ENCODE measurements around the gene OSM. TPM values are rescaled to one million over a fixed set of nuclear protein-coding genes. Genes with fewer than 3 reads are reported as not detected.
A peak's percentile ranks its signal among the peaks of the same experiment; 100 is the strongest.
"Not testable (repeated sequence)": the region's sequence is repeated elsewhere in the genome, so short reads cannot be mapped to it uniquely, and the experiment has no call there.

Gene OSM
- total RNA-seq, 2 donors from 2014 or later, result 15.5 to 38.7 TPM

DNA sequence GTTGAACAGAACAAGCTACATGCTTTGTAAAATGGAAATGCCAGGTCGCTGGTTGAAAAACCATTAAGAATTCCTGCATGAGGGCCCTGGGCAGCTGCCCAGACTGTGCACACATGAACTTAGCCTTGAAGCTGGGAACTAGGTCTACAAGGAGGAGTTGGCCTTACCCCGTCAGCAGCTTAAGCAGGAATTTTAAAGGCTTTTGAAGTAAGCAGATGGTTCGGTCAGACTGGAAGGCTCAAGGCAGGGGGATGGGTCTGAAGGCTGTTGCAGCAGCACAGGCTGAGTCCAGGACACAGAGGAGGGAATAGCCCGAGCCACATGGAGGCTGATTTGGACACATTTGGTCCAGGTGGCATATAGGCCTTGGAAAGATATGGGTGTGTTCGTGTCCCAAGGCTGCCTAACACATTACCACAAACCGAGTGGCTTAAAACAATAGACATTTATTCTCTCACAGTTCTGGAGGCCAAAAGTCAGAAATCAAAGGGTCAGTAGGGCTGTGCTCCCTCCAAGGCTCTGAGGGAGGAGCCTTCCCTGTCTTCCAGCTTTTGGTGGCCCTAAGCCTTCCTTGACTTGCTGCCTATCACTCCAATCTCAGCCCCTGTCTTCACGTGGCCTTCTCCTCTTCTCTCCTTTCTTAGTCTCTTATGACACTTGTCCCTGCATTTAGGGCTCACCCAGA, 31.7 kb downstream of the OSM start:
- Mint-ChIP-seq H3K27me3 (no peaks in the 10 kb centered on the region), H3K4me3 (no peak overlapping the region), H3K27ac (no peak overlapping the region), H3K36me3 (no peaks in the 10 kb centered on the region), H3K9me3 (no peaks in the 10 kb centered on the region), H3K4me1 (ENCODE audit: low read depth in 2 of 2) (no peaks in the 10 kb centered on the region)
- DNase-seq (ENCODE audit: low spot score) (no peak), ATAC-seq (no peak)

DNA sequence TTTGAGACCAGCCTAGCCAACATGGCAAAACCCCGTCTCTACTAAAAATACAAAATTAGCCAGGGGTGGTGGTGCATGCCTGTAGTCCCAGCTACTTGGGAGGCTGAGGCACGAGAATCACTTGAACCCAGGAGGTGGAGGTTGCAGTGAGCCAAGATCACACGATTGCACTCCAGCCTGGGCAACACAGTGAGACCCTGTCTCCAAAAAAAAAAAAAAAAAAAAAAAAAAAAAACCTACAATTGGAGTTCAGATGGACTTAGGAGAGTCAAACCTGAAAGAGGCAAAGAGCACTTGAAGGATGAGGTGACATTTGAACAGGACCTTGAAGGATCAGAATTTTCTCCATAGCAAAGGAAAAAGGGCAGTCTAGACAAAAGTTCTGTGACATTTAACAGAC, 32.3 kb downstream of the OSM start:
- not testable (repeated sequence) for DNase-seq (ENCODE audit: low spot score); H3K4me3 Mint-ChIP-seq; H3K9me3 Mint-ChIP-seq; H3K4me1 Mint-ChIP-seq (ENCODE audit: low read depth in 2 of 2); H3K27me3 Mint-ChIP-seq; H3K27ac Mint-ChIP-seq; ATAC-seq; H3K36me3 Mint-ChIP-seq

DNA sequence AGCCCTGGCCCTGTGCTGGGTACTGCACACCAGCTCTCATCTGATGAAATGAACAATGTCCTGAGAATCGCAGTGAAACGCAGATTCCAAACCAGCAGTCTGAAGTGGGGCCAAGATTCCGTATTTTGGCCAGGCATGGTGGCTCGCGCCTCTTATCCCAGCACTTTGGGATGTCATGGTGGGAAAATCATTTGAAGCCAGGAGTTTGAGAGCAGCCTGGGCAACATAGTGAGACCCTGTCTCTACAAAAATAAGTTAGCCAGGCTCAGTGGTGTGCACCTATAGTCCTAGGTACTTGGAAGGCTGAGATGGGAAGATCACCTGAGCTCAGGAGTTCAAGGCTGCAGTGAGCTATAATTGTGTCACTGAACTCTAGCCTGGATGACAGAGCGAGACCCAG, 33.1 kb downstream of the OSM start:
- ATAC-seq (no peak), DNase-seq (ENCODE audit: low spot score) (no peak)
- Mint-ChIP-seq H3K9me3 (no peaks in the 10 kb centered on the region), H3K27ac (no peak overlapping the region), H3K27me3 (no peaks in the 10 kb centered on the region), H3K4me3 (no peak overlapping the region), H3K36me3 (no peaks in the 10 kb centered on the region), H3K4me1 (ENCODE audit: low read depth in 2 of 2) (peaks cover 2% of the 10 kb centered on the region in 2 donors)

- DNase-seq (ENCODE audit: low spot score) (no peak), ATAC-seq (no peak)
- Mint-ChIP-seq H3K27me3 (no peaks in the 10 kb centered on the region), H3K36me3 (no peaks in the 10 kb centered on the region), H3K27ac (no peak overlapping the region), H3K9me3 (no peaks in the 10 kb centered on the region), H3K4me3 (no peak overlapping the region), H3K4me1 (ENCODE audit: low read depth in 2 of 2) (peaks cover 2 to 8% of the 10 kb centered on the region in 2 donors)
Measured at GRCh38 chr22:30232716-30233218, 33.9 kb downstream of the OSM start.

DNA sequence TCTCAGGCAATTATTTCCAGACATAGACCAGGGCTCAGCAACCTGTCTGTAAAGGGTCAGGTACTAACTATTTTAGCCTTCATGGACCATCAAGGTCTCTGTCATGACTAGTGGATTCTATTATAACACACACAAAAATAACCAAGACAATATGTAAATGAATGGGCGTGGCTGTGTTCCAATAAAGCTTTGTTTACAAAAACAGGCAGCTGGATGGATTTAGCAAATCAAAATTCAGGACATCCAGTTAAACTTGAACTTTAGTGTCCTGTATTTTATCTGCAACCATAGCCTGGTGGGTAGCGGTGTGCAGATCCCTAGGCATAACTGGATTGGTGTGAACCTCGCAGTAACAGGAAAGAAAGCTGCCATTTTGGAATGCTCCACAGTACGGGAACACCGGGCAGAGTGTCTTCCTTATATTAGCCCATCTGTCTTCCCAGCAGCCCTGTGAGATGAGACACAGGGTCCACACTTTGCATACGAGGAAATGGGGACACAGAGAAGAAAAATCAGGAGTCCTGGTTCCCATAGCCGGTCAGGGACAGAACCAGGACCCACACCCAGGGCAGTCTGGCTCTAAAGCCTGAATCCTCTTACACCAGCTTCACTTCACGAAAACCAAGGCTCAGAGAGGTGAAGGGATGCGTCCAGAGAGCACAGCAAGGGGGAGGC, 35.7 kb downstream of the OSM start:
- no peak for ATAC-seq
- H3K4me1 Mint-ChIP-seq (ENCODE audit: low read depth in 2 of 2), result peaks cover 10 to 18% of the 10 kb centered on the region in 2 donors
- no peak overlapping the region for H3K4me3 Mint-ChIP-seq
- H3K27ac Mint-ChIP-seq, result no peak overlapping the region
- no peaks in the 10 kb centered on the region for H3K36me3 Mint-ChIP-seq
- H3K27me3 Mint-ChIP-seq, result no peaks in the 10 kb centered on the region
- no peaks in the 10 kb centered on the region for H3K9me3 Mint-ChIP-seq
- no peak for DNase-seq (ENCODE audit: low spot score)

DNA sequence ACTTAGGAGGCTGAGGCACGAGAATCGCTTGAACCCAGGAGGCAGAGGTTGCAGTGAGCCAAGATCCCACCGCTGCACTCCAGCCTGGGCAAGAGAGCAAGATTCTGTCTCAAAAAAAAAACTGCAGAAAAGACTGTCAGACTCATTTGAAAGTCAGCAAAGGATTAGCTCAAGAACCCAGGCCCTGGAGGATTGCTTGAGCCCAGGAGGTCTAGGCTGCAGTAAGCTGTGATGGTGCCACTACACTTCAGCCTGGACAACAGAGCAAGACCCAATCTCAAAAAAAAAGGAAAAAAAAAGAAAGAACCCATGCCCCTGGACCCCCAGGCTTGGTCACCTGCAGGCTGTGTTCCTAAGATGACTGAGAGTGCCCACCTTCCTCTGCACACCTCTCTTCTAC, 36.3 kb downstream of the OSM start:
- H3K4me3 Mint-ChIP-seq, result no peak overlapping the region
- no peaks in the 10 kb centered on the region for H3K36me3 Mint-ChIP-seq
- no peaks in the 10 kb centered on the region for H3K9me3 Mint-ChIP-seq
- DNase-seq (ENCODE audit: low spot score) (no peak), ATAC-seq (no peak)
- H3K4me1 Mint-ChIP-seq (ENCODE audit: low read depth in 2 of 2), result peaks cover 13 to 21% of the 10 kb centered on the region in 2 donors
- H3K27me3 Mint-ChIP-seq, result no peaks in the 10 kb centered on the region
- H3K27ac Mint-ChIP-seq, result no peak overlapping the region

DNA sequence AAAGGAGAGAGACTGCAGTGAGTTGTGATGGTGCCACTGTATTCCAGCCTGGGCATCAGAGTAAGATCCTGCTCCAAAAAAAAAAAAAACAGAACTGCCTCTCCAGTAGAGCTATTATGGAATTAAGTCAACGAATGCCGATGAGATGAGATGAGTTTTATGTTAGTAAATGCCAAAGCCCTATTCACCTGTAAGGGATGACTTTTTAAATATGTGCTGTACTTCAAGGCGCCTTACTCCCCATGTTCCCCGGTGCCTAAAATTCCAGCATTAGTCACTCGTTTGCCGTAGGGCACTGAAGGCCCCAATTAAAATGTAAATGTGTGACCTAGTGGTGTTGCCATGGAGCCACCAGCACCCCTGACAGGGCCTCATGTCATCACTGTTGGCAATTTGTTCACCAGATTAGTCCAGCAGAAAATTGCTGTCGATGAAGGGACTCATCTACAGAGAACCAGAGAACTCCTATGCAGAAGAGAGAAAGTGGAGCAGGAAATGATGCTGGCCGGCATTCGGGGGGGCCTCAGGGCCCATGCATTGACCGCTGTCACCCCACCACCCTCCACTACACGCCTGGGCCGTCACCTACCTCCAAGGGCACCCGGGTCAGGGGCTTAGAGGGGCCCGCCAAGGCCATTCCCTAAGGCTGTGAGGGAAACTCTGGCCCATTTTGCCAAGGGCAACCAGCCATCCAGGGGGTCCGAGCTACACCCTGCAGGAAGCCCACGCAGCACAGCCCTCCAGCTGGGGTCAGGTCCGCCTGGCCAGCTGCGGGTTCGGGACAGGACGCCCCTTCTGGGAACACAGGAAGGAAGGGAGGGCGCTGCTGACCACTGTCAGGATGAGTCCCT, 37.9 kb downstream of the OSM start:
- no peak overlapping the region for H3K27ac Mint-ChIP-seq
- no peaks in the 10 kb centered on the region for H3K27me3 Mint-ChIP-seq
- DNase-seq (ENCODE audit: low spot score) (no peak), ATAC-seq (no peak)
- peaks cover 21 to 32% of the 10 kb centered on the region in 2 donors for H3K4me1 Mint-ChIP-seq (ENCODE audit: low read depth in 2 of 2)
- peak overlapping the region; percentile 4 for H3K4me3 Mint-ChIP-seq
- H3K36me3 Mint-ChIP-seq, result no peaks in the 10 kb centered on the region
- no peaks in the 10 kb centered on the region for H3K9me3 Mint-ChIP-seq

GRCh38 chr22:30227438-30228228, 39.0 kb downstream of the OSM start:
- H3K4me3 Mint-ChIP-seq, result no peak overlapping the region
- peak overlapping the region in 1 of 2 donors; percentile 37 for H3K27ac Mint-ChIP-seq
- DNase-seq (ENCODE audit: low spot score) (no peak), ATAC-seq (no peak)
- H3K27me3 Mint-ChIP-seq, result no peaks in the 10 kb centered on the region
- H3K9me3 Mint-ChIP-seq, result no peaks in the 10 kb centered on the region
- peaks cover 32 to 43% of the 10 kb centered on the region in 2 donors for H3K4me1 Mint-ChIP-seq (ENCODE audit: low read depth in 2 of 2)
- H3K36me3 Mint-ChIP-seq, result no peaks in the 10 kb centered on the region

- DNase-seq (ENCODE audit: low spot score), result no peak
- no peaks in the 10 kb centered on the region for H3K36me3 Mint-ChIP-seq
- H3K4me1 Mint-ChIP-seq (ENCODE audit: low read depth in 2 of 2), result peaks cover 43 to 56% of the 10 kb centered on the region in 2 donors
- H3K9me3 Mint-ChIP-seq, result no peaks in the 10 kb centered on the region
- peak overlapping the region in 1 of 2 donors; percentile 41 for H3K27ac Mint-ChIP-seq
- no peak for ATAC-seq
- H3K27me3 Mint-ChIP-seq, result no peaks in the 10 kb centered on the region
- no peak overlapping the region for H3K4me3 Mint-ChIP-seq
Measured at GRCh38 chr22:30226192-30226832, 40.3 kb downstream of the OSM start.

DNA sequence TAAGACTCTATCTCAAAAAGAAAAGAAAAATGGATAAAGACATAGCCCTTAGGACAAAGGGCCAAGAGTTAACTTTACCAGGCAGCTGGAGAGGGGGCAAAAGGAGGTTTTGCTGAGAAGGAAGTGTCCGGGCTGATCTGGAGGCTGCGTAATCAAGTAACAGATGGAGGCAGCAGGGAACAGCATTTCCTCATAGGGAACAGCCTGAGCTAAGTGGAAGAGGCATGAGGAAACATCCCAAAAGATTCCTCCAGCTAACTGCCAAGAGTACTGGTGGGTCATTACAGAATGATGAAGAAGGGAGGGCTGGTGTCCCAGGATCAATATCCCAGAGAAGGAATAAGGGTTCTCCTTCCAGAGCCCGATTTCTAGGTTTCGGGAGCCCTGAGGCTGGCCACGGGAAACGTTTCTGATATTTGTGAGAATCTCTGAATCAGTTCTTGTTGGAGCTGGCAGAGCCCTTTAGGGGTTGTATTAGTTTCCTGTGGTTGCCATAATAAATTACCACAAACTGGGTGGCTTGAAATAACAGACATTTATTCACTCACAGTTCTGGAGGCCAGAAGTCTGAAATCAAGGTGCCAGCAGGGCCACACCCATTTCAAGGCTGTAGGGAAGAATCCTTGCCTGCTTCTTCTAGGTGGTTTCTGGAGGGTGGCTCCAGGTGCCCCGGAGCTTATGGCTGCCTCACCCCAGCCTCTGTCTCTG, 41.3 kb downstream of the OSM start:
- DNase-seq (ENCODE audit: low spot score), result no peak
- no peak for ATAC-seq
- no peaks in the 10 kb centered on the region for H3K36me3 Mint-ChIP-seq
- no peaks in the 10 kb centered on the region for H3K9me3 Mint-ChIP-seq
- H3K4me1 Mint-ChIP-seq (ENCODE audit: low read depth in 2 of 2), result peaks cover 53 to 66% of the 10 kb centered on the region in 2 donors
- no peak overlapping the region for H3K4me3 Mint-ChIP-seq
- H3K27me3 Mint-ChIP-seq, result no peaks in the 10 kb centered on the region
- H3K27ac Mint-ChIP-seq, result peak overlapping the region; percentile 43 to 78

DNA sequence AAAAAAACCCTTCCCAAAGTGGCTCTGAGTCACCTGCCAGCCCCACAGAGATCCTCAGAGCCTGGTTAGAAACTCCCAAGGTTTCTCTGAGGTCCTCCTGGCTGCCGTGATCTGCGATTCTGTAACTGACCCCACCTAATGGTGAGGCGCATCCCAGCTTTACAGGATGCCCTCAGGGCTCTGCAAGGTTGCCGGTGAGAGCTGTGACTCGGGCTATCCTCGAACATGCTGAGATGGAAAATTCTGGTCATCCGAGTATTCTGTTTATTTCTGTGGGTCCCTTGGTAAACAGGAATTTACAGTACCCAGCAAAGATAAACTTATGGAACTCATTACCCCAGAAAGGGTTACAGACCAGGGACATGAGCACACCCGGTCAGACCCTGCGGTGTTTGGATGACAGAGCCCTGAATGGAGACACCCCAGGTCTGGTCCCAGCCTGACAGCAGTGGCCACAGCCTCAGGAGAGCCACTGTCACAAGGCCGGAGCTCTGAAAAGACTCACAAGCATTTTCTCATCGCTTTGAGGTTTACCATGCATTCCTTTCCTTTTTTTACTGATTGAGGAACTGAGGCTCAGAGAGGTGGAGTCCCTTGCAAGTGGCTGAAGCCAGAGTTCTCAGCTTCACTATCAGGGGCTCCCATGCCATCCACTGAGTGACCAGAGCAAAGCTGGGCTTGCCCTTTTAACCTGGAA, 42.3 kb downstream of the OSM start:
- no peak for ATAC-seq
- no peaks in the 10 kb centered on the region for H3K9me3 Mint-ChIP-seq
- H3K27ac Mint-ChIP-seq, result peak overlapping the region; percentile 70 to 81

GRCh38 chr22:30223303-30223702, 43.3 kb downstream of the OSM start:
- H3K4me3 Mint-ChIP-seq, result peak overlapping the region; percentile 66
- no peaks in the 10 kb centered on the region for H3K27me3 Mint-ChIP-seq
- H3K9me3 Mint-ChIP-seq, result no peaks in the 10 kb centered on the region
- DNase-seq (ENCODE audit: low spot score) (peak; percentile 66), ATAC-seq (peak; percentile 73 to 74)
- no peaks in the 10 kb centered on the region for H3K36me3 Mint-ChIP-seq
- H3K27ac Mint-ChIP-seq, result peak overlapping the region; percentile 70 to 81
- H3K4me1 Mint-ChIP-seq (ENCODE audit: low read depth in 2 of 2), result peaks cover 61 to 76% of the 10 kb centered on the region in 2 donors

More for the DNA sequence above, 42.3 kb downstream of the OSM start:
- H3K4me3 Mint-ChIP-seq, result no peak overlapping the region
- no peaks in the 10 kb centered on the region for H3K27me3 Mint-ChIP-seq
- DNase-seq (ENCODE audit: low spot score), result no peak
- peaks cover 62 to 77% of the 10 kb centered on the region in 2 donors for H3K4me1 Mint-ChIP-seq (ENCODE audit: low read depth in 2 of 2)
- H3K36me3 Mint-ChIP-seq, result no peaks in the 10 kb centered on the region

Data from natural killer cell treated with Interleukin-12 subunit alpha and Interleukin-12 subunit beta and Interleukin-15 and Interleukin-18, amount 100 ng/mL, for 72 hours (primary cell).